HEK293 (cell line): ENCODE results near the gene DCDC2.

ENCODE experiments used
- CTCF ChIA-PET: fragments of 350-600 bp; formaldehyde crosslinking; extraction: SDS; loops from one replicate; lab custom pipeline; 2021; ENCODE audit warnings: antibody characterized with exemption; lab: Yijun Ruan, JAX
- POLR2A ChIA-PET: fragments of 300-600 bp; formaldehyde crosslinking; extraction: SDS; loops from one replicate; lab custom pipeline; 2020; ENCODE audit warnings: antibody characterized with exemption, inconsistent platforms; lab: Yijun Ruan, JAX
- H3K27ac ChIP-seq: fragments of 200-500 bp; sonication (Bioruptor generic); 2 replicates; pipeline ENCODE4 v1.5.1; 2014; ENCODE audit warnings: low read depth, low read length, control low read depth, inconsistent platforms; ENCODE audit errors: extremely low read depth
- H3K36me3 ChIP-seq, 2 experiments: fragments of 200-500 bp in 1 of 2; sonication (Bioruptor generic) in 1 of 2; 1 replicate in 1 of 2; 2 replicates in 1 of 2; pipeline ENCODE4 v1.5.1; 2014 to 2017; ENCODE audit warnings: inconsistent platforms in 2 of 2, low read length in 2 of 2; ENCODE audit not compliant: control insufficient read depth in 2 of 2, insufficient read depth in 1 of 2
- H3K4me1 ChIP-seq: fragments of 200-500 bp; sonication (Bioruptor generic); 2 replicates; pipeline ENCODE4 v1.5.1; 2014; ENCODE audit warnings: mild to moderate bottlenecking, low read length, inconsistent platforms; ENCODE audit not compliant: control insufficient read depth, insufficient read depth
- H3K4me3 ChIP-seq: 2 replicates; pipeline ENCODE4 v1.5.1; 2011; ENCODE audit warnings: low read depth, mild to moderate bottlenecking, control low read depth, low read length, moderate library complexity
- H3K9me3 ChIP-seq: fragments of 200-500 bp; sonication (Bioruptor generic); 2 replicates; pipeline ENCODE4 v1.5.1; 2014; ENCODE audit warnings: low read depth, low read length, inconsistent platforms; ENCODE audit not compliant: control insufficient read depth, insufficient read depth
- BCL11B ChIP-seq: fragments of 450-650 bp; formaldehyde crosslinking; IDR thresholded peaks from 2 replicates; pipeline ENCODE4 v1.5.1; 2016; ENCODE audit warnings: low read depth, missing biosample characterization, missing genetic modification characterization
- IKZF3 ChIP-seq: fragments of 450-650 bp; IDR thresholded peaks from 2 replicates; pipeline ENCODE4 v1.5.0; 2018; ENCODE audit warnings: missing biosample characterization, mild to moderate bottlenecking, missing genetic modification characterization, moderate library complexity
- SP7 ChIP-seq: fragments of 450-650 bp; formaldehyde crosslinking; IDR thresholded peaks from 2 replicates; pipeline ENCODE4 v1.5.1; 2016; ENCODE audit warnings: missing biosample characterization, missing genetic modification characterization
- ZBTB17 ChIP-seq: fragments of 450-650 bp; formaldehyde crosslinking; IDR thresholded peaks from 2 replicates; pipeline ENCODE4 v1.5.1; 2016; ENCODE audit warnings: missing biosample characterization, missing genetic modification characterization
- ZEB2 ChIP-seq: fragments of 450-650 bp; formaldehyde crosslinking; IDR thresholded peaks from 2 replicates; pipeline ENCODE4 v1.5.1; 2016; ENCODE audit warnings: missing biosample characterization, missing genetic modification characterization
- ZNF2 ChIP-seq: fragments of 450-650 bp; formaldehyde crosslinking; IDR thresholded peaks from 2 replicates; pipeline ENCODE4 v1.5.1; 2016; ENCODE audit warnings: missing biosample characterization, missing genetic modification characterization
- ZNF366 ChIP-seq: fragments of 450-650 bp; formaldehyde crosslinking; conservative IDR thresholded peaks from 2 replicates; pipeline ENCODE4 v1.5.1; 2016; ENCODE audit warnings: missing biosample characterization, missing genetic modification characterization
- ZNF416 ChIP-seq: fragments of 450-650 bp; formaldehyde crosslinking; IDR thresholded peaks from 2 replicates; pipeline ENCODE4 v1.5.1; 2016; ENCODE audit warnings: missing biosample characterization, missing genetic modification characterization
- ZNF426 ChIP-seq: fragments of 450-650 bp; formaldehyde crosslinking; IDR thresholded peaks from 2 replicates; pipeline ENCODE4 v1.5.1; 2017; ENCODE audit warnings: missing biosample characterization, missing genetic modification characterization, mild to moderate bottlenecking, inconsistent platforms, moderate library complexity
- ZNF510 ChIP-seq: fragments of 450-650 bp; formaldehyde crosslinking; IDR thresholded peaks from 2 replicates; pipeline ENCODE4 v1.5.1; 2018; ENCODE audit warnings: mild to moderate bottlenecking, missing genetic modification characterization, missing biosample characterization; ENCODE audit not compliant: insufficient replicate concordance
- ZNF529 ChIP-seq: fragments of 450-650 bp; formaldehyde crosslinking; IDR thresholded peaks from 2 replicates; pipeline ENCODE4 v1.5.1; 2017; ENCODE audit warnings: missing genetic modification characterization, missing biosample characterization; ENCODE audit not compliant: insufficient replicate concordance
- ZNF549 ChIP-seq: fragments of 450-650 bp; IDR thresholded peaks from 2 replicates; pipeline ENCODE4 v1.5.1; 2018; ENCODE audit warnings: missing biosample characterization, missing genetic modification characterization, mild to moderate bottlenecking, inconsistent platforms, moderate library complexity
- ZNF670 ChIP-seq: fragments of 450-650 bp; formaldehyde crosslinking; IDR thresholded peaks from 2 replicates; pipeline ENCODE4 v1.5.1; 2016; ENCODE audit warnings: missing biosample characterization, missing genetic modification characterization, low read depth
- ZNF707 ChIP-seq: fragments of 450-650 bp; formaldehyde crosslinking; IDR thresholded peaks from 2 replicates; pipeline ENCODE4 v1.5.1; 2016; ENCODE audit warnings: missing biosample characterization, missing genetic modification characterization
- ZSCAN16 ChIP-seq: fragments of 450-650 bp; formaldehyde crosslinking; IDR thresholded peaks from 2 replicates; pipeline ENCODE4 v1.5.1; 2016; ENCODE audit warnings: missing biosample characterization, missing genetic modification characterization
- ZSCAN23 ChIP-seq: fragments of 450-650 bp; formaldehyde crosslinking; IDR thresholded peaks from 2 replicates; pipeline ENCODE4 v1.5.1; 2016; ENCODE audit warnings: missing biosample characterization, missing genetic modification characterization
- ZXDB ChIP-seq: fragments of 450-650 bp; formaldehyde crosslinking; IDR thresholded peaks from 2 replicates; pipeline ENCODE4 v1.5.1; 2016; ENCODE audit warnings: missing biosample characterization, missing genetic modification characterization
- TF ChIP-seq, protein P1 (sequence below): fragments of 450-650 bp; formaldehyde crosslinking; IDR thresholded peaks from 2 replicates; pipeline ENCODE4 v1.5.1; 2016; ENCODE audit warnings: missing biosample characterization, missing genetic modification characterization, borderline replicate concordance
- TF ChIP-seq, protein P2 (sequence below): fragments of 450-650 bp; formaldehyde crosslinking; IDR thresholded peaks from 2 replicates; pipeline ENCODE4 v1.5.1; 2016; ENCODE audit warnings: missing biosample characterization, missing genetic modification characterization, low read depth
- TF ChIP-seq, protein P3 (sequence below): fragments of 450-650 bp; IDR thresholded peaks from 2 replicates; pipeline ENCODE4 v1.5.1; 2018; ENCODE audit warnings: missing biosample characterization, missing genetic modification characterization
- TF ChIP-seq, protein P4 (sequence below): fragments of 450-650 bp; formaldehyde crosslinking; IDR thresholded peaks from 2 replicates; pipeline ENCODE4 v1.5.1; 2016; ENCODE audit warnings: missing biosample characterization, missing genetic modification characterization
- TF ChIP-seq, protein P5 (sequence below): fragments of 450-650 bp; formaldehyde crosslinking; IDR thresholded peaks from 2 replicates; pipeline ENCODE4 v1.5.1; 2016; ENCODE audit warnings: missing biosample characterization, missing genetic modification characterization

Gene DCDC2

DNA sequence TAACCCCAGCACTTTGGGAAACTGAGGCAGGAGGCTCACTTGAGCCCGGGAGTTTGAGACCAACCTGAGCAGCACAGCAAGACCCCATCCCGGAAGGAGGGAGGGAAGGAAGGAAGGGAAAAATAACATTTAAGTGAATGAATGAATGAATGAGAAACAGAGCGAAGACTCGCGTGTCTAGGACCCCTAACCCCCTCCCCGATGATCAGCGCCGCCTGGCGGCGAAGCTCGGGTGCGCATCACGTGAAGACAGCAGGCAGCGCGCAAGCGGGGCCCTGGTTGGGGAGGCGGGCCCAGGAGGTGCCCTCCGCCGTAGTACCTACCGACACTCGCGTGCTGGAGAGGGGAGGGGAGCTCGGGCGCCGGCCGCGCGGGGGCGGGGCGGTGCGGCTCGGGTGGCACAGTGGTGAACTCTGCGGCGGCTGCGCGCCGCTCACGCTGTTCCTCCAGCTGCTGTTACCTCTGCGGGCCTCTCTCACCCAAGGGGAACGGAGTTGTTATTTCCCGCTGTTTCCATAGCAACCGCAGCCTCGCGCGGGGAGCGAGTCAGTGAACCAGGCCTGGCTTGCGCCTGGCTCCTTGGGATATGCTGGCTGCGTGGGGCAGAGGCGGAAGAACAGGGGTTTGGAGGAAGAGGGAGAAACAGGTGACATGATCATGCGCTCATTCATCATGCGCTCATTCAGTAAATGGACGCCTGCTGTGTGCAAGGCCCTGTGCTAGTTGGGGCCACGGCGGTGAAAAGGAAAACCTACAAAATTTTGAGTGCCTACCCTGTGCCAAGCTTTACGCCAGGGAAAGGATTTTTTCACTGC, 2.0 kb upstream of the DCDC2 start (continued):
- TF ChIP-seq, protein P1, sequence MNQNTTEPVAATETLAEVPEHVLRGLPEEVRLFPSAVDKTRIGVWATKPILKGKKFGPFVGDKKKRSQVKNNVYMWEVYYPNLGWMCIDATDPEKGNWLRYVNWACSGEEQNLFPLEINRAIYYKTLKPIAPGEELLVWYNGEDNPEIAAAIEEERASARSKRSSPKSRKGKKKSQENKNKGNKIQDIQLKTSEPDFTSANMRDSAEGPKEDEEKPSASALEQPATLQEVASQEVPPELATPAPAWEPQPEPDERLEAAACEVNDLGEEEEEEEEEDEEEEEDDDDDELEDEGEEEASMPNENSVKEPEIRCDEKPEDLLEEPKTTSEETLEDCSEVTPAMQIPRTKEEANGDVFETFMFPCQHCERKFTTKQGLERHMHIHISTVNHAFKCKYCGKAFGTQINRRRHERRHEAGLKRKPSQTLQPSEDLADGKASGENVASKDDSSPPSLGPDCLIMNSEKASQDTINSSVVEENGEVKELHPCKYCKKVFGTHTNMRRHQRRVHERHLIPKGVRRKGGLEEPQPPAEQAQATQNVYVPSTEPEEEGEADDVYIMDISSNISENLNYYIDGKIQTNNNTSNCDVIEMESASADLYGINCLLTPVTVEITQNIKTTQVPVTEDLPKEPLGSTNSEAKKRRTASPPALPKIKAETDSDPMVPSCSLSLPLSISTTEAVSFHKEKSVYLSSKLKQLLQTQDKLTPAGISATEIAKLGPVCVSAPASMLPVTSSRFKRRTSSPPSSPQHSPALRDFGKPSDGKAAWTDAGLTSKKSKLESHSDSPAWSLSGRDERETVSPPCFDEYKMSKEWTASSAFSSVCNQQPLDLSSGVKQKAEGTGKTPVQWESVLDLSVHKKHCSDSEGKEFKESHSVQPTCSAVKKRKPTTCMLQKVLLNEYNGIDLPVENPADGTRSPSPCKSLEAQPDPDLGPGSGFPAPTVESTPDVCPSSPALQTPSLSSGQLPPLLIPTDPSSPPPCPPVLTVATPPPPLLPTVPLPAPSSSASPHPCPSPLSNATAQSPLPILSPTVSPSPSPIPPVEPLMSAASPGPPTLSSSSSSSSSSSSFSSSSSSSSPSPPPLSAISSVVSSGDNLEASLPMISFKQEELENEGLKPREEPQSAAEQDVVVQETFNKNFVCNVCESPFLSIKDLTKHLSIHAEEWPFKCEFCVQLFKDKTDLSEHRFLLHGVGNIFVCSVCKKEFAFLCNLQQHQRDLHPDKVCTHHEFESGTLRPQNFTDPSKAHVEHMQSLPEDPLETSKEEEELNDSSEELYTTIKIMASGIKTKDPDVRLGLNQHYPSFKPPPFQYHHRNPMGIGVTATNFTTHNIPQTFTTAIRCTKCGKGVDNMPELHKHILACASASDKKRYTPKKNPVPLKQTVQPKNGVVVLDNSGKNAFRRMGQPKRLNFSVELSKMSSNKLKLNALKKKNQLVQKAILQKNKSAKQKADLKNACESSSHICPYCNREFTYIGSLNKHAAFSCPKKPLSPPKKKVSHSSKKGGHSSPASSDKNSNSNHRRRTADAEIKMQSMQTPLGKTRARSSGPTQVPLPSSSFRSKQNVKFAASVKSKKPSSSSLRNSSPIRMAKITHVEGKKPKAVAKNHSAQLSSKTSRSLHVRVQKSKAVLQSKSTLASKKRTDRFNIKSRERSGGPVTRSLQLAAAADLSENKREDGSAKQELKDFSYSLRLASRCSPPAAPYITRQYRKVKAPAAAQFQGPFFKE (tag by site-specific recombination) = no peak
- TF ChIP-seq, protein P2, sequence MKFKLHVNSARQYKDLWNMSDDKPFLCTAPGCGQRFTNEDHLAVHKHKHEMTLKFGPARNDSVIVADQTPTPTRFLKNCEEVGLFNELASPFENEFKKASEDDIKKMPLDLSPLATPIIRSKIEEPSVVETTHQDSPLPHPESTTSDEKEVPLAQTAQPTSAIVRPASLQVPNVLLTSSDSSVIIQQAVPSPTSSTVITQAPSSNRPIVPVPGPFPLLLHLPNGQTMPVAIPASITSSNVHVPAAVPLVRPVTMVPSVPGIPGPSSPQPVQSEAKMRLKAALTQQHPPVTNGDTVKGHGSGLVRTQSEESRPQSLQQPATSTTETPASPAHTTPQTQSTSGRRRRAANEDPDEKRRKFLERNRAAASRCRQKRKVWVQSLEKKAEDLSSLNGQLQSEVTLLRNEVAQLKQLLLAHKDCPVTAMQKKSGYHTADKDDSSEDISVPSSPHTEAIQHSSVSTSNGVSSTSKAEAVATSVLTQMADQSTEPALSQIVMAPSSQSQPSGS = peak; percentile 62

DNA sequence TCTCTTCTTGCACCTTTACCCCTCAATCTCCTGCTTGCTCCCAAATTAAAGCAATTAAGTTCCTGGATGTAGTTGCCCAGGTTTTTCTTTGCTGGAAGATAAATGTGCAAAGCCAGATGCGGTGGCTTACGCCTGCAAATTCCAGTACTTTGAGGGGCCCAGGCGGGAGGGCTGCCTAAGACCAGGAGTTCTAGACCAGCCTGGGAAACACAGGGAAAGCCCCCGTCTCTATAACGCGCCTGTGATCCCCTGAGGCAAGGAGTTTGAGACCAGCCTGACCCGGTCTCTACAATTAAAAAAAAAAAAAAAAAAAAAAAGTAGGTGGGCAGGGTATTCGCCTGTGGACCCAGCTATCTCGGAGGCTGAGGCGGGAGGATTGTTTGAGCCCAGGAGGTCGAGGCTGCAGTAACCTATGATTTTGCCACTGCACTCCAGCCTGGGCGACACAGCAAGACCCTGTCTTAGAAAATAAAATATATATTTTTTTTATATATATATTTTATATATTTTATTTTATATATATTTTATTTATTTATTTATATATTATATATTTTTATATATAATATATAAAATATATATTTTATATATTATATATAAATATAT, 461 bp upstream of the DCDC2 start:
- no peaks in the 10 kb centered on the region for H3K9me3 ChIP-seq
- peak overlapping the region; percentile 70 for H3K4me3 ChIP-seq
- peak overlapping the region; percentile 65; the same call in 1 of the 2 replicates for H3K27ac ChIP-seq
- CTCF ChIA-PET = interaction anchor here (0.9 to 2.9 kb wide), 3 partner anchors 11 to 75 kb away, joined by 7 to 25 read pairs (median 12); no protein-coding TSS in a partner anchor
- POLR2A ChIA-PET = interaction anchor here (0.6 to 3.0 kb wide), 8 partner anchors 9 to 232 kb away, joined by 3 to 15 read pairs (median 4); no protein-coding TSS in a partner anchor
- no peaks in the 10 kb centered on the region for H3K36me3 ChIP-seq
- peaks cover 10% of the 10 kb centered on the region for H3K4me1 ChIP-seq
- no peak; the same call in none of the 2 replicates for TF ChIP-seq SP7 (tag by site-specific recombination)
- no peak for TF ChIP-seq ZNF549
- TF ChIP-seq IKZF3 (tag by site-specific recombination) = peak; percentile 47; the same call in 1 of the 2 replicates
- TF ChIP-seq ZNF670 (tag by site-specific recombination) = no peak
- no peak for TF ChIP-seq ZNF2 (tag by site-specific recombination)
- TF ChIP-seq ZBTB17 (tag by site-specific recombination) = 0 out of 2 replicates have a peak, but pooled peaks have one; percentile 1
- TF ChIP-seq, protein P3, sequence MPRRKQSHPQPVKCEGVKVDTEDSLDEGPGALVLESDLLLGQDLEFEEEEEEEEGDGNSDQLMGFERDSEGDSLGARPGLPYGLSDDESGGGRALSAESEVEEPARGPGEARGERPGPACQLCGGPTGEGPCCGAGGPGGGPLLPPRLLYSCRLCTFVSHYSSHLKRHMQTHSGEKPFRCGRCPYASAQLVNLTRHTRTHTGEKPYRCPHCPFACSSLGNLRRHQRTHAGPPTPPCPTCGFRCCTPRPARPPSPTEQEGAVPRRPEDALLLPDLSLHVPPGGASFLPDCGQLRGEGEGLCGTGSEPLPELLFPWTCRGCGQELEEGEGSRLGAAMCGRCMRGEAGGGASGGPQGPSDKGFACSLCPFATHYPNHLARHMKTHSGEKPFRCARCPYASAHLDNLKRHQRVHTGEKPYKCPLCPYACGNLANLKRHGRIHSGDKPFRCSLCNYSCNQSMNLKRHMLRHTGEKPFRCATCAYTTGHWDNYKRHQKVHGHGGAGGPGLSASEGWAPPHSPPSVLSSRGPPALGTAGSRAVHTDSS (tag by site-specific recombination) = no peak
- no peak for TF ChIP-seq ZXDB
- 0 out of 2 replicates have a peak, but pooled peaks have one; percentile 3 for TF ChIP-seq ZNF366
- TF ChIP-seq, protein P4, sequence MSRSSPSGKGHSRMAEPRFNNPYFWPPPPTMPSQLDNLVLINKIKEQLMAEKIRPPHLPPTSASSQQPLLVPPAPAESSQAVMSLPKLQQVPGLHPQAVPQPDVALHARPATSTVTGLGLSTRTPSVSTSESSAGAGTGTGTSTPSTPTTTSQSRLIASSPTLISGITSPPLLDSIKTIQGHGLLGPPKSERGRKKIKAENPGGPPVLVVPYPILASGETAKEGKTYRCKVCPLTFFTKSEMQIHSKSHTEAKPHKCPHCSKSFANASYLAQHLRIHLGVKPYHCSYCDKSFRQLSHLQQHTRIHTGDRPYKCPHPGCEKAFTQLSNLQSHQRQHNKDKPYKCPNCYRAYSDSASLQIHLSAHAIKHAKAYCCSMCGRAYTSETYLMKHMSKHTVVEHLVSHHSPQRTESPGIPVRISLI = peak; percentile 76
- TF ChIP-seq ZSCAN16 (tag by site-specific recombination) = 0 out of 2 replicates have a peak, but pooled peaks have one; percentile 31
- TF ChIP-seq ZNF529 (tag by site-specific recombination) = no peak
- no peak for TF ChIP-seq ZNF707 (tag by site-specific recombination)
- no peak for TF ChIP-seq ZSCAN23
- no peak for TF ChIP-seq ZNF510
- TF ChIP-seq ZNF416 (tag by site-specific recombination) = no peak
- TF ChIP-seq, protein P5, sequence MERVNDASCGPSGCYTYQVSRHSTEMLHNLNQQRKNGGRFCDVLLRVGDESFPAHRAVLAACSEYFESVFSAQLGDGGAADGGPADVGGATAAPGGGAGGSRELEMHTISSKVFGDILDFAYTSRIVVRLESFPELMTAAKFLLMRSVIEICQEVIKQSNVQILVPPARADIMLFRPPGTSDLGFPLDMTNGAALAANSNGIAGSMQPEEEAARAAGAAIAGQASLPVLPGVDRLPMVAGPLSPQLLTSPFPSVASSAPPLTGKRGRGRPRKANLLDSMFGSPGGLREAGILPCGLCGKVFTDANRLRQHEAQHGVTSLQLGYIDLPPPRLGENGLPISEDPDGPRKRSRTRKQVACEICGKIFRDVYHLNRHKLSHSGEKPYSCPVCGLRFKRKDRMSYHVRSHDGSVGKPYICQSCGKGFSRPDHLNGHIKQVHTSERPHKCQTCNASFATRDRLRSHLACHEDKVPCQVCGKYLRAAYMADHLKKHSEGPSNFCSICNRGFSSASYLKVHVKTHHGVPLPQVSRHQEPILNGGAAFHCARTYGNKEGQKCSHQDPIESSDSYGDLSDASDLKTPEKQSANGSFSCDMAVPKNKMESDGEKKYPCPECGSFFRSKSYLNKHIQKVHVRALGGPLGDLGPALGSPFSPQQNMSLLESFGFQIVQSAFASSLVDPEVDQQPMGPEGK (tag by site-specific recombination) = 0 out of 2 replicates have a peak, but pooled peaks have one; percentile 8
- TF ChIP-seq ZNF426 = no peak
- TF ChIP-seq ZEB2 (tag by site-specific recombination) = 0 out of 2 replicates have a peak, but pooled peaks have one; percentile 4
- peak; percentile 12 for TF ChIP-seq BCL11B (tag by site-specific recombination)
